Measurements from ENCODE around the gene GUCA1A. TPM values are rescaled to one million over a fixed set of nuclear protein-coding genes. Genes with fewer than 3 reads are reported as not detected.

The GUCA1A gene
- total RNA-seq, 2 experiments from 2014 or later, result 0.20 TPM; not detected in 1

DNA sequence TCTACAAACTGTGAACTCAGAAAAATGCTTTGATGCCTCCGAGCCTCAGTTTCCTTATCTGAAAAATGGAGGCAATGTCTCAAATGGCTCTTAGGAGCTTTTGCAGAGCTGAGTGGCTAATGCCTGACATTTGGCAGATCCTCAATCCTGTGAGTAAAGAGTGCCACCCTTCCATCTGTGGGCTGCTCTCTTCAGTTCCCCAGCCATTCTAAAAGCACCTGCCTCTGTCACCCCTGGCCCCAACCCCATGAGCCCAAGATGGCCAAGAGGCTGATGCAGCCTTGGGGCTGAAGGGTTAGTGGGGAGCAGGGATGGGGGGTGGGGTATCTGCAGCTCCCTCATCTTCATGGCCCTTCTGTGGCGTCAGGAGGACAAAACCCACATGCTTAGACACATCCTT is 14.5 kb upstream of the GUCA1A start:
- H3K27ac Mint-ChIP-seq, result no peak overlapping the region
- H3K36me3 Mint-ChIP-seq (ENCODE audit: low read depth), result no peaks in the 10 kb centered on the region
- H3K9me3 Mint-ChIP-seq, result no peaks in the 10 kb centered on the region
- TF ChIP-seq, protein P1, sequence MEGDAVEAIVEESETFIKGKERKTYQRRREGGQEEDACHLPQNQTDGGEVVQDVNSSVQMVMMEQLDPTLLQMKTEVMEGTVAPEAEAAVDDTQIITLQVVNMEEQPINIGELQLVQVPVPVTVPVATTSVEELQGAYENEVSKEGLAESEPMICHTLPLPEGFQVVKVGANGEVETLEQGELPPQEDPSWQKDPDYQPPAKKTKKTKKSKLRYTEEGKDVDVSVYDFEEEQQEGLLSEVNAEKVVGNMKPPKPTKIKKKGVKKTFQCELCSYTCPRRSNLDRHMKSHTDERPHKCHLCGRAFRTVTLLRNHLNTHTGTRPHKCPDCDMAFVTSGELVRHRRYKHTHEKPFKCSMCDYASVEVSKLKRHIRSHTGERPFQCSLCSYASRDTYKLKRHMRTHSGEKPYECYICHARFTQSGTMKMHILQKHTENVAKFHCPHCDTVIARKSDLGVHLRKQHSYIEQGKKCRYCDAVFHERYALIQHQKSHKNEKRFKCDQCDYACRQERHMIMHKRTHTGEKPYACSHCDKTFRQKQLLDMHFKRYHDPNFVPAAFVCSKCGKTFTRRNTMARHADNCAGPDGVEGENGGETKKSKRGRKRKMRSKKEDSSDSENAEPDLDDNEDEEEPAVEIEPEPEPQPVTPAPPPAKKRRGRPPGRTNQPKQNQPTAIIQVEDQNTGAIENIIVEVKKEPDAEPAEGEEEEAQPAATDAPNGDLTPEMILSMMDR (IDR thresholded peaks at IDR 0.05), result no peak
- CTCF ChIA-PET, result interaction anchor here (1.9 kb wide), 1 partner anchor 54 kb away, joined by 7 read pairs; no protein-coding TSS in a partner anchor
- POLR2A ChIA-PET, result no interaction called here
- H3K27me3 Mint-ChIP-seq, result peaks cover 1% of the 10 kb centered on the region
- intact Hi-C loops (cut with micrococcal nuclease), result no loop called here
- DNase-seq, result no peak
- no peaks in the 10 kb centered on the region for H3K4me1 Mint-ChIP-seq (ENCODE audit: low read depth)
- no peak overlapping the region for H3K4me3 Mint-ChIP-seq
- no peak for ATAC-seq

- Mint-ChIP-seq H3K27me3 (peaks cover 1% of the 10 kb centered on the region), H3K4me3 (no peak overlapping the region), H3K4me1 (ENCODE audit: low read depth) (no peaks in the 10 kb centered on the region), H3K9me3 (no peaks in the 10 kb centered on the region), H3K36me3 (ENCODE audit: low read depth) (no peaks in the 10 kb centered on the region), H3K27ac (no peak overlapping the region)
- intact Hi-C loops (cut with micrococcal nuclease), result no loop called here
- DNase-seq, result no peak
- CTCF ChIA-PET, result interaction anchor here (1.9 kb wide), 1 partner anchor 55 kb away, joined by 7 read pairs; no protein-coding TSS in a partner anchor
- no peak for ATAC-seq
- POLR2A ChIA-PET, result no interaction called here
- TF ChIP-seq, protein P1 (IDR thresholded peaks at IDR 0.05), result no peak
These were observed 13.6 kb upstream of the GUCA1A start for GRCh38 chr6:42159431-42160024.

- intact Hi-C loops (cut with micrococcal nuclease), result no loop called here
- TF ChIP-seq, protein P1 (IDR thresholded peaks at IDR 0.05), result no peak
- ATAC-seq (no peak), DNase-seq (no peak)
- no peaks in the 10 kb centered on the region for H3K36me3 Mint-ChIP-seq (ENCODE audit: low read depth)
- no peak overlapping the region for H3K27ac Mint-ChIP-seq
- no peak overlapping the region for H3K4me3 Mint-ChIP-seq
- no peaks in the 10 kb centered on the region for H3K9me3 Mint-ChIP-seq
- CTCF ChIA-PET, result interaction anchor here (0.8 to 4.9 kb wide), 3 partner anchors 11 to 88 kb away, joined by 3 to 31 read pairs (median 3); no protein-coding TSS in a partner anchor
- no peaks in the 10 kb centered on the region for H3K4me1 Mint-ChIP-seq (ENCODE audit: low read depth)
- POLR2A ChIA-PET, result interaction anchor here (0.6 kb wide), 1 partner anchor 449 kb away, joined by 3 read pairs; no protein-coding TSS in a partner anchor
- H3K27me3 Mint-ChIP-seq, result peaks cover 1% of the 10 kb centered on the region
These were observed 10.8 kb upstream of the GUCA1A start for GRCh38 chr6:42162384-42162783.

GRCh38 chr6:42162812-42163211 is 10.4 kb upstream of the GUCA1A start:
- peaks cover 1% of the 10 kb centered on the region for H3K27me3 Mint-ChIP-seq
- DNase-seq (no peak), ATAC-seq (no peak)
- no peaks in the 10 kb centered on the region for H3K9me3 Mint-ChIP-seq
- H3K36me3 Mint-ChIP-seq (ENCODE audit: low read depth), result no peaks in the 10 kb centered on the region
- ChIA-PET CTCF (interaction anchor here (0.8 to 4.9 kb wide), 3 partner anchors 11 to 89 kb away, joined by 3 to 31 read pairs (median 3); no protein-coding TSS in a partner anchor), POLR2A (no interaction called here)
- H3K4me1 Mint-ChIP-seq (ENCODE audit: low read depth), result no peaks in the 10 kb centered on the region
- TF ChIP-seq, protein P1 (IDR thresholded peaks at IDR 0.05), result no peak
- H3K27ac Mint-ChIP-seq, result no peak overlapping the region
- no peak overlapping the region for H3K4me3 Mint-ChIP-seq
- intact Hi-C loops (cut with micrococcal nuclease), result no loop called here

DNA sequence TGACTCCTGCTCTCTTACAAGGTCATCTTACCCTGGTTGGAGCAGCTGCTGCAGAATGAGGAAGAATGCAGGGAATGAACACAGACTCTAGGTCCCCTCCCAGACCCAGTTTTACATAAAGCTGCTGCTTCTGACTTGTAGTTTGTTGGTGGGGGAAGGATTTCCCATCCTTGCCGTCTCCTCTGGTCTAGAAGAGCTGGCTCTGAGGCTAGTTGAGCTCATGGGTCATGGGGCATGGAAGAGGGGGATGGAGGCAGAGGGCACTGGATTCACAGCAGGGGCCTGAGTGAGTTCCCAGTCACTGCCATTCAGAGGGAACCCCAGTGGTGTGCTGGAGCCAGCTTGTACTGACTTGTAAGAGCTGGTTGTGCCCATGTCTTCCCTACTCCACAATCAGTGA is 9.2 kb upstream of the GUCA1A start:
- TF ChIP-seq, protein P1 (IDR thresholded peaks at IDR 0.05), result no peak
- Mint-ChIP-seq H3K4me1 (ENCODE audit: low read depth) (no peaks in the 10 kb centered on the region), H3K27me3 (peaks cover 1% of the 10 kb centered on the region), H3K27ac (no peak overlapping the region), H3K4me3 (no peak overlapping the region), H3K9me3 (no peaks in the 10 kb centered on the region), H3K36me3 (ENCODE audit: low read depth) (no peaks in the 10 kb centered on the region)
- intact Hi-C loops (cut with micrococcal nuclease), result no loop called here
- POLR2A ChIA-PET, result no interaction called here
- CTCF ChIA-PET, result interaction anchor here (1.0 to 4.9 kb wide), 3 partner anchors 26 to 384 kb away, joined by 3 to 31 read pairs (median 6); no protein-coding TSS in a partner anchor
- ATAC-seq (no peak), DNase-seq (no peak)

Data from activated CD8-positive, alpha-beta T cell treated with anti-CD3 and anti-CD28 coated beads for 36 hours (primary cell).